NCI-H345 treated with DMSO at 0.1 percent for 48 hours (cell line): Measurements from ENCODE around the gene PODXL.

Source experiments
- DNase-seq: peaks from one replicate; lab custom pipeline; 2025; ENCODE audit not compliant: unreplicated experiment; lab: John Stamatoyannopoulos, UW

Gene PODXL

GRCh38 chr7:131556053-131556908 lies at the start of gene PODXL:
Gene PODXL (minus strand): TSS chr7:131556628. CDS start chr7:131556359, 269 bp downstream.
- peak; percentile 31 for DNase-seq

GRCh38 chr7:131605280-131605878 lies 49.0 kb upstream of the PODXL start:
- DNase-seq: peak; percentile 84

GRCh38 chr7:131604841-131605279 lies 48.4 kb upstream of the PODXL start:
- DNase-seq: no peak

- DNase-seq: no peak
Measured at GRCh38 chr7:131603932-131604331, 47.5 kb upstream of the PODXL start.

- peak; percentile 87 for DNase-seq
Measured at GRCh38 chr7:131602994-131603372, 46.6 kb upstream of the PODXL start.

GRCh38 chr7:131602304-131602993 lies 46.0 kb upstream of the PODXL start:
- DNase-seq: peak; percentile 10

GRCh38 chr7:131600085-131600881 lies 43.9 kb upstream of the PODXL start:
- no peak for DNase-seq

- DNase-seq: no peak
Measured at GRCh38 chr7:131596785-131597184, 40.4 kb upstream of the PODXL start.

GRCh38 chr7:131595699-131596098 lies 39.3 kb upstream of the PODXL start:
- no peak for DNase-seq

GRCh38 chr7:131591687-131592319 lies 35.4 kb upstream of the PODXL start:
- DNase-seq: no peak

- DNase-seq: no peak
Measured at GRCh38 chr7:131587315-131587923, 31.0 kb upstream of the PODXL start.

- no peak for DNase-seq
Measured at GRCh38 chr7:131586759-131587158, 30.3 kb upstream of the PODXL start.

GRCh38 chr7:131586259-131586658 lies 29.8 kb upstream of the PODXL start:
- no peak for DNase-seq

- no peak for DNase-seq
Measured at GRCh38 chr7:131583430-131583829, 27.0 kb upstream of the PODXL start.

- DNase-seq: no peak
Measured at GRCh38 chr7:131581241-131582051, 25.0 kb upstream of the PODXL start.

- no peak for DNase-seq
Measured at GRCh38 chr7:131578602-131579001, 22.2 kb upstream of the PODXL start.

GRCh38 chr7:131574741-131575140 lies 18.3 kb upstream of the PODXL start:
- DNase-seq: no peak

GRCh38 chr7:131570401-131570800 lies 14.0 kb upstream of the PODXL start:
- no peak for DNase-seq

GRCh38 chr7:131568970-131569369 lies 12.5 kb upstream of the PODXL start:
- DNase-seq: no peak
